Measurements from ENCODE around the gene TYROBP. TPM values are rescaled to one million over a fixed set of nuclear protein-coding genes. Genes with fewer than 3 reads are reported as not detected.

TYROBP gene
- total and polyA plus RNA-seq, 2 donors (not counting 1 experiment from before 2014, with no cell fraction given) = not detected

- Histone ChIP-seq H4K20me1 (ENCODE audit: control insufficient read depth, extremely low read depth, insufficient read depth, low read length) (no peaks in the 10 kb centered on the region), H3K4me3 (replicated peaks in 1 of 4; ENCODE audit: control extremely low read depth in 1 of 4, insufficient read depth in 1 of 4, low read depth in 3 of 4, low read length in 4 of 4) (peak overlapping the region in 1 of 4 experiments; percentile 65), H3K36me3 (ENCODE audit: control insufficient read depth, insufficient read depth, low read length) (peaks cover 4% of the 10 kb centered on the region), H3K27ac (ENCODE audit: insufficient read depth, low read length) (no peak overlapping the region), H3K9me3 (ENCODE audit: control insufficient read depth, insufficient read depth, low read depth, low read length) (no peaks in the 10 kb centered on the region), H3K9ac (ENCODE audit: insufficient read depth, low read length) (no peak overlapping the region), H3K4me2 (ENCODE audit: extremely low read depth, insufficient read depth, low read length) (peak overlapping the region; percentile 49), H3K27me3 (ENCODE audit: control insufficient read depth, insufficient read depth, low read length) (no peaks in the 10 kb centered on the region), H3K4me1 (ENCODE audit: control insufficient read depth, extremely low read depth, insufficient read depth, low read length) (peaks cover 5% of the 10 kb centered on the region), H2AFZ (ENCODE audit: low read length) (no peak overlapping the region), H3K79me2 (ENCODE audit: control insufficient read depth, insufficient read depth, low read length) (no peaks in the 10 kb centered on the region)
- no peak for DNase-seq (ENCODE audit: low read depth in 2 of 2)
- TF ChIP-seq, protein P1, sequence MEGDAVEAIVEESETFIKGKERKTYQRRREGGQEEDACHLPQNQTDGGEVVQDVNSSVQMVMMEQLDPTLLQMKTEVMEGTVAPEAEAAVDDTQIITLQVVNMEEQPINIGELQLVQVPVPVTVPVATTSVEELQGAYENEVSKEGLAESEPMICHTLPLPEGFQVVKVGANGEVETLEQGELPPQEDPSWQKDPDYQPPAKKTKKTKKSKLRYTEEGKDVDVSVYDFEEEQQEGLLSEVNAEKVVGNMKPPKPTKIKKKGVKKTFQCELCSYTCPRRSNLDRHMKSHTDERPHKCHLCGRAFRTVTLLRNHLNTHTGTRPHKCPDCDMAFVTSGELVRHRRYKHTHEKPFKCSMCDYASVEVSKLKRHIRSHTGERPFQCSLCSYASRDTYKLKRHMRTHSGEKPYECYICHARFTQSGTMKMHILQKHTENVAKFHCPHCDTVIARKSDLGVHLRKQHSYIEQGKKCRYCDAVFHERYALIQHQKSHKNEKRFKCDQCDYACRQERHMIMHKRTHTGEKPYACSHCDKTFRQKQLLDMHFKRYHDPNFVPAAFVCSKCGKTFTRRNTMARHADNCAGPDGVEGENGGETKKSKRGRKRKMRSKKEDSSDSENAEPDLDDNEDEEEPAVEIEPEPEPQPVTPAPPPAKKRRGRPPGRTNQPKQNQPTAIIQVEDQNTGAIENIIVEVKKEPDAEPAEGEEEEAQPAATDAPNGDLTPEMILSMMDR (conservative IDR thresholded peaks at IDR 0.05 in 1 of 2, IDR thresholded peaks at IDR 0.05 in 1 of 2; ENCODE audit: low read depth in 1 of 2, low read length in 2 of 2) = no peak
- no peak for TF ChIP-seq EZH2 (IDR thresholded peaks at IDR 0.05; ENCODE audit: low read length, missing control alignments)
Measured at GRCh38 chr19:35938282-35939224, 30.5 kb upstream of the TYROBP start.

GRCh38 chr19:35937345-35938281 is 29.5 kb upstream of the TYROBP start:
- H3K9me3 ChIP-seq (ENCODE audit: control insufficient read depth, insufficient read depth, low read depth, low read length) = no peaks in the 10 kb centered on the region
- no peaks in the 10 kb centered on the region for H3K27me3 ChIP-seq (ENCODE audit: control insufficient read depth, insufficient read depth, low read length)
- H3K36me3 ChIP-seq (ENCODE audit: control insufficient read depth, insufficient read depth, low read length) = peaks cover 4% of the 10 kb centered on the region
- TF ChIP-seq, protein P1 (conservative IDR thresholded peaks at IDR 0.05 in 1 of 2, IDR thresholded peaks at IDR 0.05 in 1 of 2; ENCODE audit: low read depth in 1 of 2, low read length in 2 of 2) = no peak
- TF ChIP-seq EZH2 (IDR thresholded peaks at IDR 0.05; ENCODE audit: low read length, missing control alignments) = no peak
- H3K4me1 ChIP-seq (ENCODE audit: control insufficient read depth, extremely low read depth, insufficient read depth, low read length) = peaks cover 5% of the 10 kb centered on the region
- H3K4me3 ChIP-seq (replicated peaks in 1 of 4; ENCODE audit: control extremely low read depth in 1 of 4, insufficient read depth in 1 of 4, low read depth in 3 of 4, low read length in 4 of 4) = peak overlapping the region; percentile 23 to 79 (median 50)
- no peak overlapping the region for H3K27ac ChIP-seq (ENCODE audit: insufficient read depth, low read length)
- peak overlapping the region; percentile 49 for H3K4me2 ChIP-seq (ENCODE audit: extremely low read depth, insufficient read depth, low read length)
- no peak overlapping the region for H2AFZ ChIP-seq (ENCODE audit: low read length)
- no peaks in the 10 kb centered on the region for H4K20me1 ChIP-seq (ENCODE audit: control insufficient read depth, extremely low read depth, insufficient read depth, low read length)
- no peak overlapping the region for H3K9ac ChIP-seq (ENCODE audit: insufficient read depth, low read length)
- no peak for DNase-seq (ENCODE audit: low read depth in 2 of 2)
- no peaks in the 10 kb centered on the region for H3K79me2 ChIP-seq (ENCODE audit: control insufficient read depth, insufficient read depth, low read length)
